Stimulated activated CD4-positive, alpha-beta T cell treated with anti-CD3 and anti-CD28 coated beads, Interleukin-1b, Interleukin-23, amount 100 ng/mL, for 4 hours (primary cell): ENCODE measurements around the gene CST7.
"Not testable (repeated sequence)": the region's sequence is repeated elsewhere in the genome, so short reads cannot be mapped to it uniquely, and the experiment has no call there.

Experiments used
- DNase-seq, 2 donors: peaks; one replicate each; pipeline ENCODE4 v3.0.0-alpha.2; 2020; ENCODE audit warnings: low read depth in 2 of 2

CST7 gene

DNA sequence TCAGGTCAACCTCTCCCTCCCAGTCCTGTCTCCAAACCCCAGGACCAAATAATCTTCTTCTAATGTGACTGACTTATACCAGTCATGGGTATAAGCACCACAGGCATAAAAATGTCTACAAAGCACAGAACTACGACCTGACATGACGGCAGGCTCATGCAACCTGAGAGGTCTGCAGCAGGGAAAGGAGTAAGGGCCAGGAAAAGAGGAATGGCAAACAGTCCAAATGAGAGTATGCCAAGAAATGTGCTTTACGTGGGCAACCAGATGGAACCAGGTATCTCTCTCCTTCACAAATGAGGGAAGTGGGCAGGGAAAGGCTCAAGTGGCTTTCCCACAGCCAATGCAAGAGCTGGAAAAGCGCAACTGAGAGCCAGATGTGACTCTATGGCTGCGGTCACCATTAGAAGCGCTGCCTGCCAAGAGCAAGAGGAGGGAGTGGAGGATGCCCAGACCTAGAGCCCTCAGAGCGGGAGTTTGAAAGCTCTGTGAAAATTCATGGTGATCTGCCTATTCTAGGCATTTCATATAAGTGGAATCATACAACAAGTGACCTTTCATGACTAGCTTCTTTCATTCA lies 37.5 kb downstream of the CST7 start:
- DNase-seq, result no peak

GRCh38 chr20:24987244-24987643 lies 38.2 kb downstream of the CST7 start:
- peak in 1 of 2 donors; percentile 15 for DNase-seq

DNA sequence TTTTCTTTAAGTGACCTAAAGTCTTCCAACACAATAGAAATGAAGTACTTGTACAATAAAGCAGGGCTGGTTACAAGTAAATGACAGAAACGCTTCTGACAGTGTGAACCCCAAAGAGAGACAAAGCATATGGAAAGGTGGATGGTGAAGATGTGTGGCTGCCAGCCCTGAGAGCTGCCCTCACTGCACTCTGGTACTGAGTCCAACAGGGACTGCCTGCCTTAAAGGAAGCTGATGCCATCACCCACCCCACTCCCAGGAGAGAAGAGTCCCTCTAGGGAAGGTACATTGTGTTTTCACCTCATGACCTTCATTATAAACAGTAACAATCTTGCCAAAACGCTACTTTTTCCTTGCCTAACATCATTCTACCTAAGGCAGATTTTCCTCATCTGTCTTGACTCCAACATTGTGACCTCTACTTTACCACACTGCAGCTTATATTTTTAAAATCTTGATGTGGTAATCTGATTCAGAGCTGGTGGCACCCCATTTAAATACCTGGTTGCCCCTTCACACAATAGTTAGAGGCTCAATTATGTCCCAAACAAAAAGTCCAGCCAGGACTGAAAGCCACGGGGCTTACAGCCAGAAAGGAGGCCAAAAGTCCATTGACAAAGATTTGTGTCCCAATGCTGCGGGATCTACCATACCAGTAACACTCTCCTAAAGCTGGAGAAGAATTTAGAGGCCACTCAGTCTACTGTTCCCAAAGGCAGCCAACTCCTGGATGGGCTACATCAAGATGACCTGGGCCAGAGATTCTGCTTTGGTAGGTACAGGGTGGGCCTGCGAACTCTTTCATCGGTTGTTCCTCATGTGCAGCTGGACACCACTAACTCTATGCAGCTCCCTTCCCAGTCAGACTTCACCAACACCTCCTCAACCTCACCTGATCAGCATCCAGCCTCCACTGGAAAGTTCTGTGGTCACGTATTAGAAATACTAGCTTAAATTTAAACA lies 39.1 kb downstream of the CST7 start:
- no peak for DNase-seq

GRCh38 chr20:24989162-24989561 lies 40.1 kb downstream of the CST7 start:
- DNase-seq, result no peak

- DNase-seq, result no peak
These were observed 41.8 kb downstream of the CST7 start for GRCh38 chr20:24990810-24991252.

DNA sequence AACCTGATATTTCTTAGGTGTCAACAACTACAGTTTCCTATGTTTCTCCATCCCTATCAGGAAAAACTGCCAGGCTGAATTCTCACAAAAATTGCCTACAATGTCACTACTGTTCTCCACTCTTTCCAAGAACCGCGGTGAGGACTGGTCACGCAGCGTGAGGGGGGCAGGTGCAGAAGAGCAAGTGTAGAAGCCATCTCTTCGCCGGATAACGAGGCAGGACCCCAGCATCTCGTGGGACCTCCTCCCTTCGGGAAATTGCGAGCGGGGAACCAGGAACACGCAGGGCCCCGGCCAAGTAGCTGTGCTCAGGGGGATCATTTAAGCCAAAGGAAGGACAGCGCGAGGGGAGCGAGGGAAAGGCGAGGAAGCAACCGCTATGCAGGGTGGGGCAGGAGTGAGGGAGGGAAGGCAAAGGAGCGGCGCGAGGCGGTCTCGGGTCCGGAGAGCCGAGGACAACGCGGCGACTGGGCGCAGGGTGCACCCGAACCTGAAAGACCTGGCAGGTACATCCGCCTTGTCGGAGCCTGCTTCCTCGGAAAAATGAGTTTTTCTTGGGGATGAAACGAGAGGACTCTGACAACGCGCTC lies 42.9 kb downstream of the CST7 start:
- peak in 1 of 2 donors; percentile 13 for DNase-seq

DNA sequence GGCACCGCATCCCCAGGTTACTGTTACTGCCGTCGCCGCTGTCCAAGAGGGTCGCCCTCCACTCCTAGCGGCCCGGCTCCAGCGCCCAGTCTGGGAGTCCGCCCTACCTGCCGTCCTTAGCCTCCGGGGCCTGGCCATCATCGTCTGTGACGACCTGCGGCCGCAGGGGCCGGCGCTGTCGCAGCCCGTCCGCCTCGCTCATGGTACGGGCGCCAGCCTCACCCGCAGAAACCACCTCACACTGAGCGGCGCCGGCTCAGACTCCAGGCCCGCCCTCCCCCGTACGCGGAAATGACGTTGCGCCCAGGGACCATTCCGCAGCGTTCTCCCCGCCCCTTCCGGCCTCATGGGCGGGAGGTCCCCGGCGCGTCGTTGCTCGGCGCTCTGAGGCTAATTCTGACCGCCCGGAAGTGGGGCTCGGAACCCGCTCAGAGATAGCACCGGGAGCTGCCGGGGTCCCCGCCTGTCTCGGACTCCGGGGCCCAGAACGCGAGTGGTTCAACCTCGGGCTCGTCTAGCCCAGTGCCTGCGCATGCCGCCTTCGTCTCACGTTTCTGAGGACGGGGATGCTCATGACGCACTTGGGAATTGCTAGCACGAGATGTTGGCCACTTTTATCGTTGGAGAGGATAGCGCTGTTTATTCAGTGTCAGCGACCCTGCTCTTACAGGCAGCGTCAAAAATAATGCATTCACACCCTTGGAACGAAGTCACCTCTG lies 43.6 kb downstream of the CST7 start, which contains the start of gene APMAP:
Gene APMAP, minus strand, starts transcription at position 265 of the 719 bp plus-strand sequence. Its CDS starts 63 bp downstream, at position 202.
- DNase-seq, result peak; percentile 94 to 96

DNA sequence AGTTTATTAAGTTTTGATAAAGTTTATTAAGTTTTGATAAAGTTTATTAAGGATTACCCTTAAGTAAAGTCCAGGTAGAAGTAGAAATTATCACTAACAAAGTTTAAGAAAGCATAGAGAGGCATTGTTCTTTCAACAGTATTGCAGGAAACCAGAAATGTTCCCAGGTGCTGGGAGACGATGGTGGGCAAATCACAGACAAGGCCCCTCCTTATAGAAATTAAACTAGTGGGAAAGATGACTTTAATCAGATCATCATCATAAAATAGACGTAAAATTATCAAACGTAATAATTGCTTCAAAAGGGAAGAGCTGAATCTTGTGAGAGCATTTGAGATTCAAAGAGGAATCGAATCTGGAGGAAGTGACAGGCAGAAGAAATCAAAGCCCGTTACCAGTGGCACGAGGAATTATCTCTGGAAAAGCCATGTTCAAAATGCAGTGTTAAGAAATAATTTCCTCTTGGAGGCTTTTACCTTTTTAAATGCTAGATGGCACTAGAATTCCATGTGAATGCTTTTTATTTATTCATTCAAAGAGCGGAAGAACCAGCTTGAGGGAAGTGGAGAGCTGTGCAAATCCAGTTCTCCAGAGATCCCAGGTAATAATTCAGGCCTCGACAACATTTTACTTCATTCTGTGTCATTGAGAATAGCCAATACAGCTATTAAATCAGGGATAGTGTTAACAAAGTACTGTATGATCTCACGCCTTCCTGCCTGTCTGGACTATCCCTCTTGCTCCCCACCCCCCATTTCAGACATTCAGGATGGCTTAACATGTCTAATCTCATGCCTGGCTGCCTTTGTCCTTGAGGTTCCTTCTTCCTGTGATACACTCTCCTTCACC lies 44.5 kb downstream of the CST7 start:
- no peak for DNase-seq

DNA sequence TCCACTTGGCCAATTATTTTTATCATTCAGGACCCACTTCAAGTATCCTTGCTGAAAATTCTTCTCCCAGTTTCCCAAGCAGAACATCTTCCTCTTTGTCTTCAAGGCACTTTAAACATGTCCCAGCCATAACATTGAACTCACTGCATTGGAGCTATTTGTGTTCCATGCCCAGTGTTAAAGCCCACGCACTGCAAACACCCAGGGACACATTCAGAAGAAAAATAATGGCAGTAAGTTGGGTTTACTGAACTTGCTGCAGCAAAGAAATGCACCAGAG lies 45.1 kb downstream of the CST7 start:
- no peak for DNase-seq

DNA sequence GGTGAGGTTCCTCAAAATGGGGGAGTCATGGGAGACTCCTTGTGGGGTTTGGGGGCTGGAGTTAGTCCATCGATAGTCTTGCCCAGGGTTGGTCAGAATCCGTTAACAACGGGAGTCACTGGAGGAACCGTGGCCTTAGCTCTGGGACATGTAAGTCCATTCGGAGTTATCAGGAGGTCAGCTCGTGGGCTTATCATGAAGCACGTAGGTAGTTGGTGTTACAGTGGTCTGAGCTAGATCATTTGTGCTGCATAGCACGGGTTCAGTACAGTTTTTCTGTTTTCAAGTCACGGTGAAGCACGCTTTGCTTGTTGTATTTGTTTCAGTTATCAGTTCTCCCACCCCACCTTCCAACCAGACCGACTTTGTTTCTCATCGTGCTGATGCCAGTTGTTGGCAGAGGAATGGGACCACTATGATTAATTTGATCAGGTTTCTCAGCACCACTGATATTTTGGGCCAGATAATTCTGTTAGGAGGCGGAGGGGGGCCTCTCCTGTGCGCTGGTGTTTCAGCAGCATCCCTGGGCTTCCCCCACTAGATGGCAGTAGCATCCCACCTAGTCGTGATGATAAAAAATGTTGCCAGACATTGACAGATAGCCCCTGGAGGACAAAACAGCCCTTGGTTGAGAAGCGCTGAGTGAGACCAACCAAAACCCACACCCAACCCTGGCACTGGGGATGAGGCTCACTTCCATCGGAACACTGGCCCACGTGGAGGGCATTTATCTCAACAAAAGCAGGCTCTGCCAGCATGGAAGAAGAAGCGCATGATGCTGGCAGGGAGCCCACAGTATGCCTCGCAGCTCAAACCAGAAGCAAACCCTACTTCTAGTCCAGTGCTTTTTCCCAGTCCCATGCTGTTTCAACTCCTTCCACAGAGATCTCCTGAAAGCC lies 45.6 kb downstream of the CST7 start:
- peak; percentile 66 to 83 for DNase-seq

- no peak for DNase-seq
These were observed 46.8 kb downstream of the CST7 start for GRCh38 chr20:24995741-24996448.

DNA sequence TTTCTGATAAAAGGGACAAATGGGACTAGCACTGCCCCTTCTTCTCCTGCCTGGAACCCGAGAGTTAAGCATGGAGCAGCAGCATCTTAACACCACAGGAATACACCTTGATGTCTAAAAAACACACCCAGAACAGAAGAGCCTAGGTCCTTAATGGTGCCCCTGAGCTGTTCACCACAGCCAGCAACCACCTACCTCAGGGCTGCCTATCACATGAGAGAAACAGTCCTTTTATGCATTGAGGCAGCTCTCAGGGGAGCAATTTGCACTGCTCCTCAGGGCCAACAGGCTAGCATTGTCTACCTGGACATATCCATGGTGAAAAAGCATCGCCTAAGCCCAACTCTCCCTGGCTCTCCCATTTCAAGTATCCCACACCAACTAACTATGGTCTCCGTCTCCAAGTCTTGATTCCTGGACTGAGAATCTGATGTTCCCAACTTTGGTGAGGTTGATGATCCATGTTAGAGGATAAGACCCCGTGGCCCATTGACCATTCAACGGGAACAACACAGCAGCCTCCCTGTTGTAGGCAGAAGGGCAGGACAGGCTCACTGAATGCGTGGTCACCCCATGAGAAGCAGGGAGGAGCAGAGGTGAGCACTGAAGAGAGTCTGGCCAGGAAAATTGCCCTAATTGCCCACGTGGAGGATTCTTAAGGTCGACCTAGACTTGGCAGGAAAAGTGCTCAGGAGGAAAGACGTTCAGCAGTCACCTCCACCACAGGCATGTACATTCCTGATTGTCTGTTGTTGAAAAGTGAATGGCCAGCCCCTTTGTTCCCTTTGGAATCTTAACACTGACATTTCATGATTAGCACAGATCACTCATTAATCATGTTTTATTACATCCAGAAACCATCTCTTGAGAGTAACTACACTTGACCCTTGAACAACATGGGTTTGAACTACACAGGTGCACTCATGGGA lies 47.6 kb downstream of the CST7 start:
- no peak for DNase-seq

DNA sequence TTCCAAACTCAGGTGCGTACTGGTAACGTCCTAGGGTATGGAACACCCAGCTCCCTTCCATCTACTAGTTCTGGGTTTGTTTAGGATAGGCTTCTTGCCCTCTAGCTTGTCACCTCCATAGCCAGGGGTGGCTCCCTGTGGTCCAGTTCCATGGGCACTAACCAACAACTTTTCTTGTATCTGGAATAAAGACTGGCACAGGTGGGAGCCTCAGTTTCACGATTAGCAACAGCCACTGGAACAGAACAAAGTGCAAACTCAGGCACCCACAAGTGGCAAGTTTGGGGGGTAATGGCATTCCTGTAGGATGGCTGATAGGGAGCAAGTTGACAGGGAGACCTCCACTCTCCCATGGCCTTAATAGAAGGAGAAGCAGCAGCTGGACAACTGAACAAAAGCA lies 49.1 kb downstream of the CST7 start:
- no peak for DNase-seq

- no peak for DNase-seq
These were observed 49.8 kb downstream of the CST7 start for GRCh38 chr20:24998631-24999445.

DNA sequence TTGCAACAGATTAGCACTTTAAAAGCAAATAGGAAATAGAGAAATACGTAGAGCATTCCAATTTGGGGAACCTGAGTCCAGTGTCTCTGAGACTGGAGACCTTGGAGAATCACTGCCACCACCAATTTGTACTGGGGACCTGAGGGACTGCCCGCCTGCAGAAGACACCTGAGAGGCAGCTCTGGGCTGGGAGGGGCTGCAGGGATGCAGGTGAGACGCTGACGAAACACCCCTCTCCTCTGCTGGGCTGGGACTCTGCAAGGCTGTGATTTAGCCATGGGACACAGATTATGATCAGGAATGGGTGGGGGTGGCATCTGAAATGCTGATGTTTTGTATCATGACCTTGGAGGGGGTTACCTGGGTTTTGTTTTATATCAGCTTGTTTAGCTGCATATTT lies 50.5 kb downstream of the CST7 start:
- DNase-seq, result no peak

DNA sequence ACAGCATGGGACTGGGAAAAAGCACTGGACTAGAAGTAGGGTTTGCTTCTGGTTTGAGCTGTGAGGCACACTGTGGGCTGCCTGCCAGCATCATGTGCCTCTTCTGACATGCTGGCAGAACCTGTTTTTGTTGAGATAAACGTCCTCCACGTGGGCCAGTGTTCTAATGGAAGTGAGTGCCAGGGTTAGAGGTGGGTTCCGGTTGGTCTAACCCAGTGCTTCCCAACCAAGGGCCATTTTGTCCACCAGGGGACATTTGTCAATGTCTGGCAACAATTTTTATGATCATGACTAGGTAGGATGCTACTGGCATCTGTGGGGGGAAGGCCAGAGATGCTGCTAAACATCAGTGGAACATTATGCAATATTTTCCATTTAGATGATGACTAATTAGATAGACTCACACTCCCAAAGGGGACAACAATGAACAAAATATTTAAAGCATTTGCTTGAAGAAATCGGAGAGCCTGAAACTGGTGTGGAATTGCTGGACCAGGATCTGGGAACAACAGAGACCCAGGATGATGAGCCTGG lies 51.3 kb downstream of the CST7 start:
- no peak for DNase-seq

- DNase-seq, result not testable (repeated sequence)
These were observed 52.3 kb downstream of the CST7 start for GRCh38 chr20:25001323-25001722.
